HepG2 (cell line): ENCODE measurements around the gene GFRA1. TPM values are rescaled to one million over a fixed set of nuclear protein-coding genes. Genes with fewer than 3 reads are reported as not detected.

Experiments used
- ATAC-seq: fragments of 200-7000 bp; cut with Tn5 transposase; 3 replicates; pipeline ENCODE4 v1.9.1; 2020; ENCODE audit warnings: mild to moderate bottlenecking, moderate library complexity
- BruUV-seq: library from RNA; stranded (reverse); fragments of 400-500 nt; replicated peaks from 2 replicates; lab custom pipeline; 2021; lab: Mats Ljungman, UMichigan
- CTCF ChIA-PET: fragments of 300-600 bp; formaldehyde crosslinking; extraction: SDS; loops from one replicate; lab custom pipeline; 2021; ENCODE audit warnings: low total read pairs, inconsistent platforms, low intra/inter-chr PET ratio; lab: Yijun Ruan, JAX
- POLR2A ChIA-PET: fragments of 350-600 bp; sonication (Branson Sonifier 250); formaldehyde crosslinking; loops from one replicate; lab custom pipeline; 2020; ENCODE audit warnings: antibody characterized with exemption, inconsistent platforms; lab: Yijun Ruan, JAX
- DNase-seq: peaks from one replicate; pipeline ENCODE4 v3.0.0-alpha.2; 2015; ENCODE audit warnings: low spot score
- FAIRE-seq: peaks from 3 replicates; lab custom pipeline; 2011; peaks lifted over from hg19 to GRCh38; lab: Jason Lieb, UNC
- H2AFZ ChIP-seq: one replicate; pipeline ENCODE4 v1.6.1; 2011; ENCODE audit warnings: low read length, inconsistent platforms
- H3K27ac ChIP-seq: fragments of 300-600 bp; 3 replicates; pipeline ENCODE4 v1.8.0; 2011; ENCODE audit warnings: mixed run types, mild to moderate bottlenecking, mixed read lengths, low read length, inconsistent platforms; ENCODE audit not compliant: insufficient read depth; ENCODE audit errors: extremely low read length
- H3K27me3 ChIP-seq, 2 experiments: fragments of 200-600 bp in 1 of 2; 2 replicates in 1 of 2; 3 replicates in 1 of 2; pipeline versions ENCODE4 v1.6.0 to v1.8.0; 2011; ENCODE audit warnings: low read length in 2 of 2, mild to moderate bottlenecking in 2 of 2, moderate library complexity in 2 of 2, inconsistent platforms in 1 of 2; ENCODE audit not compliant: insufficient read depth in 2 of 2, control insufficient read depth in 1 of 2
- H3K36me3 ChIP-seq, 2 experiments: fragments of 200-600 bp in 1 of 2; replicated peaks in 1 of 2; 2 replicates in 1 of 2; 3 replicates in 1 of 2; pipeline versions ENCODE4 v1.5.1 to v1.8.0; 2011; ENCODE audit warnings: low read length in 2 of 2, inconsistent platforms in 1 of 2; ENCODE audit not compliant: insufficient read depth in 2 of 2, control insufficient read depth in 1 of 2
- H3K4me1 ChIP-seq: 2 replicates; pipeline ENCODE4 v1.5.1; 2012; ENCODE audit warnings: low read length, inconsistent platforms; ENCODE audit not compliant: insufficient read depth
- H3K4me2 ChIP-seq: 2 replicates; pipeline ENCODE4 v1.6.0; 2011; ENCODE audit warnings: low read depth, low read length, inconsistent platforms
- H3K4me3 ChIP-seq, 3 experiments: fragments of 200-600 bp in 1 of 3; sonication (generic), shearing (Covaris generic) in 1 of 3; replicated peaks in 1 of 3; 2 replicates each; pipeline ENCODE4 v1.5.1; 2011 to 2016; ENCODE audit warnings: low read length in 3 of 3, inconsistent platforms in 2 of 3, low read depth in 2 of 3, mild to moderate bottlenecking in 2 of 3, control low read depth in 1 of 3, mixed read lengths in 1 of 3; ENCODE audit not compliant: insufficient read depth in 1 of 3
- H3K79me2 ChIP-seq: one replicate; pipeline ENCODE4 v1.6.1; 2011; ENCODE audit warnings: low read length, inconsistent platforms; ENCODE audit not compliant: insufficient read depth
- H3K9ac ChIP-seq: 2 replicates; pipeline ENCODE4 v1.6.0; 2011; ENCODE audit warnings: mild to moderate bottlenecking, low read depth, low read length, inconsistent platforms; ENCODE audit not compliant: insufficient read depth
- H3K9me3 ChIP-seq: 2 replicates; pipeline ENCODE4 v1.5.1; 2012; ENCODE audit warnings: mild to moderate bottlenecking, low read length
- H4K20me1 ChIP-seq: 2 replicates; pipeline ENCODE4 v1.6.0; 2011; ENCODE audit warnings: inconsistent platforms, mild to moderate bottlenecking, low read length, moderate library complexity; ENCODE audit not compliant: insufficient read depth
- FOXP1 ChIP-seq, 2 experiments: fragments of 450-650 bp in 1 of 2; IDR thresholded peaks; 2 replicates each; pipeline ENCODE4 v1.6.1; 2017 to 2018; ENCODE audit warnings: antibody characterized with exemption in 1 of 2
- HMGA1 ChIP-seq: sonication (generic); formaldehyde crosslinking; conservative IDR thresholded peaks from 2 replicates; pipeline ENCODE4 v1.4.0; 2020; ENCODE audit warnings: missing genetic modification reagents
- HOXA5 ChIP-seq: sonication (generic); formaldehyde crosslinking; IDR thresholded peaks from 2 replicates; pipeline ENCODE4 v1.4.0; 2020; ENCODE audit warnings: missing genetic modification reagents
- MEF2D ChIP-seq: sonication (generic); formaldehyde crosslinking; IDR thresholded peaks from 2 replicates; pipeline ENCODE4 v1.5.1; 2020; ENCODE audit warnings: mild to moderate bottlenecking, missing genetic modification reagents
- MLLT10 ChIP-seq: sonication (generic); formaldehyde crosslinking; IDR thresholded peaks from 2 replicates; pipeline ENCODE4 v1.4.0; 2020; ENCODE audit warnings: missing genetic modification reagents
- POGZ ChIP-seq: sonication (generic); formaldehyde crosslinking; IDR thresholded peaks from 2 replicates; pipeline ENCODE4 v1.4.0; 2020; ENCODE audit warnings: mild to moderate bottlenecking, missing genetic modification reagents
- ZC3H4 ChIP-seq: sonication (generic); formaldehyde crosslinking; IDR thresholded peaks from 2 replicates; pipeline ENCODE4 v1.4.0; 2020; ENCODE audit warnings: missing genetic modification reagents, borderline replicate concordance
- ZFAT ChIP-seq: sonication (generic); formaldehyde crosslinking; conservative IDR thresholded peaks from 2 replicates; pipeline ENCODE4 v1.8.1; 2023; ENCODE audit warnings: missing genetic modification reagents, inconsistent platforms
- ZFP41 ChIP-seq: sonication (generic); formaldehyde crosslinking; IDR thresholded peaks from 2 replicates; pipeline ENCODE4 v1.4.0; 2020; ENCODE audit warnings: mild to moderate bottlenecking, missing genetic modification reagents, borderline replicate concordance
- ZNF264 ChIP-seq: sonication (generic); formaldehyde crosslinking; IDR thresholded peaks from 2 replicates; pipeline ENCODE4 v1.4.0; 2020; ENCODE audit warnings: missing genetic modification reagents
- ZNF350 ChIP-seq: sonication (generic); formaldehyde crosslinking; IDR thresholded peaks from 2 replicates; pipeline ENCODE4 v1.4.0; 2020; ENCODE audit warnings: mild to moderate bottlenecking, low read depth, missing genetic modification reagents, borderline replicate concordance
- ZNF597 ChIP-seq: sonication (generic); formaldehyde crosslinking; IDR thresholded peaks from 2 replicates; pipeline ENCODE4 v1.5.0; 2020; ENCODE audit warnings: missing genetic modification reagents
- ZNF615 ChIP-seq: sonication (generic); formaldehyde crosslinking; IDR thresholded peaks from 2 replicates; pipeline ENCODE4 v1.5.0; 2020; ENCODE audit warnings: mild to moderate bottlenecking, missing genetic modification reagents, borderline replicate concordance
- ZNF724P ChIP-seq: sonication (generic); formaldehyde crosslinking; IDR thresholded peaks from 2 replicates; pipeline ENCODE4 v1.8.0; 2022; ENCODE audit warnings: missing genetic modification reagents, borderline replicate concordance
- ZNF878 ChIP-seq: sonication (generic); formaldehyde crosslinking; IDR thresholded peaks from 2 replicates; pipeline ENCODE4 v1.8.1; 2023; ENCODE audit warnings: mild to moderate bottlenecking, missing genetic modification reagents, moderate library complexity
- WGBS: methylation state at CpG from one replicate; pipeline ENCODE4 v1.1.6; 2017; ENCODE audit warnings: low lambda C conversion rate; 5-methylcytosine and 5-hydroxymethylcytosine counted together
- in situ Hi-C: cut with HindIII; loops from 2 replicates; pipeline ENCODE4 v1.10.0; 2017; ENCODE audit warnings: low pct_unique_long_range_greater_than_20kb; ENCODE audit not compliant: extremely low pct_ligation_motif_present
- intact Hi-C: fragments of 100-400 bp; cut with micrococcal nuclease; formaldehyde crosslinking; loops from one replicate; pipeline ENCODE4 v1.10.0; 2022; ENCODE audit not compliant: unreplicated experiment
- polyA plus RNA-seq, 8 experiments: library from polyadenylated mRNA; depleted of rRNA in 3 of 8; stranded (reverse) in 7 of 8; unstranded in 1 of 8; fragments of >200 nt; fragmentation: Illumina TruSeq in 4 of 8; extraction: Trizol in 4 of 8; gene quantifications; 2 replicates each; pipeline versions ENCODE4 v1.2.1 to v1.2.3, GENCODE V29; 2011 to 2016; ENCODE audit warnings: low read depth in 4 of 8, missing spikeins in 1 of 8, mixed read lengths in 1 of 8; ENCODE audit not compliant: insufficient read depth in 1 of 8
- total RNA-seq, 5 experiments: library from RNA; depleted of rRNA; stranded (reverse); fragments of >200 nt; fragmentation: Illumina TruSeq; extraction: Trizol; gene quantifications; 2 replicates each; pipeline ENCODE4 v1.2.3, GENCODE V29; 2016; ENCODE audit warnings: low read depth in 1 of 5
- TF ChIP-seq, protein P1 (sequence below): sonication (generic); formaldehyde crosslinking; IDR thresholded peaks from 2 replicates; pipeline ENCODE4 v1.5.0; 2020; ENCODE audit warnings: mild to moderate bottlenecking, missing genetic modification reagents, moderate library complexity
- TF ChIP-seq, protein P2 (sequence below): sonication (generic); formaldehyde crosslinking; IDR thresholded peaks from 2 replicates; pipeline ENCODE4 v1.9.0; 2021; ENCODE audit warnings: missing genetic modification reagents, mild to moderate bottlenecking, borderline replicate concordance

Gene GFRA1
- total and polyA plus RNA-seq, 2 of the 13 experiments (the other 11 are each of a cell fraction or from before 2014, with no cell fraction given): not detected

DNA sequence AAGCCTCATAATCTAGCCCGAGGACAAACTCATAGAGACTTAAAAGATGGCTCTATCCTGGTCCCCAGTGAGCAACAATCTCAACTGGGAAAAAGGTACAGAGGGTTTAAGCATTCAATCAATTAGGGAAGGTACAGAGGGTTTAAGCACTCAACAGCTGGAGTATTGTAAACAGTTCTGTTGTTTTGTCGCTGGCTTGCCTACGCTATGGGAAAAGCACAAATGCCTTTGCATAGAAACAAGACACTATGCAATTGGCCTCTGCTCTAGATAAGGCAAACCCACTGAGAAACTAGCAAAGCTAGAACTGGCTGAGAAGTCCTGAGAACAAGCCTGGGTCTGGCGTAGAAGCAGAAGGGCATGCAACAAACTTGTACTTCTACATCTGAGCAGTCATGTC is 69.3 kb downstream of the GFRA1 start (continued):
- TF ChIP-seq, protein P1, sequence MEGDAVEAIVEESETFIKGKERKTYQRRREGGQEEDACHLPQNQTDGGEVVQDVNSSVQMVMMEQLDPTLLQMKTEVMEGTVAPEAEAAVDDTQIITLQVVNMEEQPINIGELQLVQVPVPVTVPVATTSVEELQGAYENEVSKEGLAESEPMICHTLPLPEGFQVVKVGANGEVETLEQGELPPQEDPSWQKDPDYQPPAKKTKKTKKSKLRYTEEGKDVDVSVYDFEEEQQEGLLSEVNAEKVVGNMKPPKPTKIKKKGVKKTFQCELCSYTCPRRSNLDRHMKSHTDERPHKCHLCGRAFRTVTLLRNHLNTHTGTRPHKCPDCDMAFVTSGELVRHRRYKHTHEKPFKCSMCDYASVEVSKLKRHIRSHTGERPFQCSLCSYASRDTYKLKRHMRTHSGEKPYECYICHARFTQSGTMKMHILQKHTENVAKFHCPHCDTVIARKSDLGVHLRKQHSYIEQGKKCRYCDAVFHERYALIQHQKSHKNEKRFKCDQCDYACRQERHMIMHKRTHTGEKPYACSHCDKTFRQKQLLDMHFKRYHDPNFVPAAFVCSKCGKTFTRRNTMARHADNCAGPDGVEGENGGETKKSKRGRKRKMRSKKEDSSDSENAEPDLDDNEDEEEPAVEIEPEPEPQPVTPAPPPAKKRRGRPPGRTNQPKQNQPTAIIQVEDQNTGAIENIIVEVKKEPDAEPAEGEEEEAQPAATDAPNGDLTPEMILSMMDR: no peak
- TF ChIP-seq, protein P2, sequence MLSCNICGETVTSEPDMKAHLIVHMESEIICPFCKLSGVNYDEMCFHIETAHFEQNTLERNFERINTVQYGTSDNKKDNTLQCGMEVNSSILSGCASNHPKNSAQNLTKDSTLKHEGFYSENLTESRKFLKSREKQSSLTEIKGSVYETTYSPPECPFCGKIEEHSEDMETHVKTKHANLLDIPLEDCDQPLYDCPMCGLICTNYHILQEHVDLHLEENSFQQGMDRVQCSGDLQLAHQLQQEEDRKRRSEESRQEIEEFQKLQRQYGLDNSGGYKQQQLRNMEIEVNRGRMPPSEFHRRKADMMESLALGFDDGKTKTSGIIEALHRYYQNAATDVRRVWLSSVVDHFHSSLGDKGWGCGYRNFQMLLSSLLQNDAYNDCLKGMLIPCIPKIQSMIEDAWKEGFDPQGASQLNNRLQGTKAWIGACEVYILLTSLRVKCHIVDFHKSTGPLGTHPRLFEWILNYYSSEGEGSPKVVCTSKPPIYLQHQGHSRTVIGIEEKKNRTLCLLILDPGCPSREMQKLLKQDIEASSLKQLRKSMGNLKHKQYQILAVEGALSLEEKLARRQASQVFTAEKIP (CRISPR knock-in tag): no peak
- TF ChIP-seq ZFP41 (CRISPR knock-in tag): no peak
- TF ChIP-seq MEF2D (CRISPR knock-in tag): no peak
- TF ChIP-seq HOXA5: no peak
- TF ChIP-seq HMGA1: no peak

GRCh38 chr10:116201670-116202430 is 71.2 kb downstream of the GFRA1 start:
- BruUV-seq: no TSS peak
- Histone ChIP-seq H3K4me3 (no peak overlapping the region), H2AFZ (no peak overlapping the region), H3K9ac (no peak overlapping the region), H3K79me2 (no peaks in the 10 kb centered on the region), H4K20me1 (no peaks in the 10 kb centered on the region), H3K4me2 (no peak overlapping the region), H3K4me1 (peaks cover 1% of the 10 kb centered on the region; the same call in 1 of the 2 replicates), H3K9me3 (no peaks in the 10 kb centered on the region), H3K27me3 (no peaks in the 10 kb centered on the region), H3K27ac (no peak overlapping the region), H3K36me3 (no peaks in the 10 kb centered on the region)
- TF ChIP-seq ZNF878: no peak
- no peak for TF ChIP-seq ZNF597
- TF ChIP-seq POGZ: no peak
- TF ChIP-seq ZNF350 (CRISPR knock-in tag): no peak
- TF ChIP-seq ZNF264 (CRISPR knock-in tag): no peak
- no peak for TF ChIP-seq ZNF615 (CRISPR knock-in tag)
- no peak for TF ChIP-seq ZNF724P (CRISPR knock-in tag)
- no peak for TF ChIP-seq ZC3H4 (CRISPR knock-in tag)
- no peak for TF ChIP-seq ZFAT (CRISPR knock-in tag)
- no peak for TF ChIP-seq MLLT10 (CRISPR knock-in tag)
- no peak for TF ChIP-seq FOXP1 (IDR thresholded peaks at IDR 0.05)
- TF ChIP-seq FOXP1 (CRISPR knock-in tag; IDR thresholded peaks at IDR 0.05): no peak
- ChIA-PET CTCF (no interaction called here), POLR2A (no interaction called here)
- in situ Hi-C loops (no loop called here), intact Hi-C loops (no loop called here)
- WGBS: 38% methylated on average over 7 of the region's 7 CpGs
- no peak for ATAC-seq
- no peak for FAIRE-seq
- no peak for DNase-seq
